IMR-90 (cell line): Measurements from ENCODE around the gene TCF20. TPM values are rescaled to one million over a fixed set of nuclear protein-coding genes. Genes with fewer than 3 reads are reported as not detected.

ENCODE experiments used
- ATAC-seq: fragments of 200-7000 bp; cut with Tn5 transposase; 2 replicates; pipeline ENCODE4 v1.9.1; 2020; ENCODE audit warnings: low read depth, mild to moderate bottlenecking, moderate library complexity
- BruUV-seq: library from RNA; stranded (reverse); fragments of 400-500 nt; replicated peaks from 2 replicates; lab custom pipeline; 2021; lab: Mats Ljungman, UMichigan
- CTCF ChIA-PET: fragments of 300-600 bp; formaldehyde crosslinking; extraction: SDS; loops from one replicate; lab custom pipeline; 2021; ENCODE audit warnings: antibody characterized with exemption; lab: Yijun Ruan, JAX
- POLR2A ChIA-PET: fragments of 300-600 bp; sonication (Branson Sonifier 250); formaldehyde crosslinking; loops from one replicate; lab custom pipeline; 2022; ENCODE audit warnings: antibody characterized with exemption; ENCODE audit not compliant: unreplicated experiment; lab: Charles Lee
- DNase-seq: peaks from one replicate; pipeline ENCODE4 v3.0.0; 2013
- H2AFZ ChIP-seq: replicated peaks from 2 replicates; pipeline ENCODE3; 2013; ENCODE audit warnings: low read length, mild to moderate bottlenecking; ENCODE audit not compliant: poor library complexity
- H2AK5ac ChIP-seq: 2 replicates; pipeline ENCODE4 v1.6.1; 2013; ENCODE audit warnings: low read depth, low read length, inconsistent platforms
- H2AK9ac ChIP-seq: replicated peaks from 2 replicates; pipeline ENCODE3; 2013; ENCODE audit warnings: mild to moderate bottlenecking, low read depth, low read length, moderate library complexity; ENCODE audit not compliant: poor library complexity
- H2BK120ac ChIP-seq: 2 replicates; pipeline ENCODE4 v1.6.1; 2013; ENCODE audit warnings: low read depth, low read length, inconsistent platforms
- H2BK15ac ChIP-seq: 3 replicates; pipeline ENCODE4 v1.6.1; 2013; ENCODE audit warnings: low read depth, low read length, inconsistent platforms
- H2BK20ac ChIP-seq: 2 replicates; pipeline ENCODE4 v1.6.1; 2013; ENCODE audit warnings: low read depth, mild to moderate bottlenecking, inconsistent platforms, low read length, moderate library complexity
- H2BK5ac ChIP-seq: 2 replicates; pipeline ENCODE4 v1.6.1; 2013; ENCODE audit warnings: mild to moderate bottlenecking, low read depth, low read length, inconsistent platforms; ENCODE audit not compliant: poor library complexity, severe bottlenecking
- H3K14ac ChIP-seq: replicated peaks from 2 replicates; pipeline ENCODE4 v1.6.1; 2013; ENCODE audit warnings: low read depth, low read length, inconsistent platforms
- H3K18ac ChIP-seq: 2 replicates; pipeline ENCODE4 v1.6.1; 2013; ENCODE audit warnings: low read depth, low read length, control low read depth
- H3K23ac ChIP-seq: 2 replicates; pipeline ENCODE4 v1.6.1; 2013; ENCODE audit warnings: low read depth, low read length, inconsistent platforms
- H3K27ac ChIP-seq: 2 replicates; pipeline ENCODE4 v1.5.1; 2013; ENCODE audit warnings: mild to moderate bottlenecking, control low read depth, low read length; ENCODE audit not compliant: insufficient read depth
- H3K27me3 ChIP-seq: 2 replicates; pipeline ENCODE4 v1.6.1; 2013; ENCODE audit warnings: low read length; ENCODE audit not compliant: control insufficient read depth, insufficient read depth
- H3K36me3 ChIP-seq: 2 replicates; pipeline ENCODE4 v1.6.1; 2013; ENCODE audit warnings: low read length, mixed read lengths; ENCODE audit not compliant: control insufficient read depth, insufficient read depth
- H3K4ac ChIP-seq: 2 replicates; pipeline ENCODE4 v1.6.1; 2013; ENCODE audit warnings: low read depth, low read length, inconsistent platforms
- H3K4me1 ChIP-seq: 2 replicates; pipeline ENCODE4 v1.6.1; 2013; ENCODE audit warnings: low read length, mixed read lengths; ENCODE audit not compliant: control insufficient read depth, insufficient read depth
- H3K4me2 ChIP-seq: 2 replicates; pipeline ENCODE4 v1.6.1; 2013; ENCODE audit warnings: low read depth, mild to moderate bottlenecking, control low read depth, low read length, moderate library complexity
- H3K4me3 ChIP-seq: 2 replicates; pipeline ENCODE4 v1.5.1; 2013; ENCODE audit warnings: low read depth, mild to moderate bottlenecking, control low read depth, low read length, moderate library complexity; ENCODE audit not compliant: insufficient read depth
- H3K56ac ChIP-seq: 2 replicates; pipeline ENCODE4 v1.6.1; 2013; ENCODE audit warnings: low read length, inconsistent platforms; ENCODE audit not compliant: insufficient read depth; ENCODE audit errors: extremely low read depth
- H3K79me1 ChIP-seq, 2 experiments: 2 replicates each; pipeline ENCODE4 v1.6.1; 2013; ENCODE audit warnings: low read length in 2 of 2, inconsistent platforms in 1 of 2, low read depth in 1 of 2
- H3K9ac ChIP-seq: 2 replicates; pipeline ENCODE4 v1.6.1; 2013; ENCODE audit warnings: low read depth, low read length, control low read depth
- H3K9me1 ChIP-seq: 2 replicates; pipeline ENCODE4 v1.6.1; 2013; ENCODE audit warnings: low read length, inconsistent platforms; ENCODE audit not compliant: insufficient read depth
- H3K9me3 ChIP-seq: 2 replicates; pipeline ENCODE4 v1.6.1; 2013; ENCODE audit warnings: low read length; ENCODE audit not compliant: control insufficient read depth, insufficient read depth
- H4K20me1 ChIP-seq: 2 replicates; pipeline ENCODE4 v1.6.1; 2013; ENCODE audit warnings: low read length, inconsistent platforms; ENCODE audit not compliant: insufficient read depth
- H4K5ac ChIP-seq: 2 replicates; pipeline ENCODE4 v1.6.1; 2013; ENCODE audit warnings: mild to moderate bottlenecking, low read depth, low read length, control low read depth
- H4K8ac ChIP-seq, 2 experiments: 2 replicates each; pipeline ENCODE4 v1.6.1; 2013; ENCODE audit warnings: low read depth in 2 of 2, low read length in 2 of 2, control low read depth in 1 of 2, inconsistent platforms in 1 of 2
- H4K91ac ChIP-seq: 2 replicates; pipeline ENCODE4 v1.6.1; 2013; ENCODE audit warnings: low read depth, low read length, inconsistent platforms; ENCODE audit not compliant: insufficient read depth
- BHLHE40 ChIP-seq: fragments of 150-350 bp; IDR thresholded peaks from 2 replicates; pipeline ENCODE4 v1.6.1; 2016; ENCODE audit warnings: mild to moderate bottlenecking, low read depth, low read length
- CEBPB ChIP-seq: IDR thresholded peaks from 2 replicates; pipeline ENCODE4 v1.6.1; 2012; ENCODE audit warnings: low read depth, low read length, improper control_type of control experiment
- FOS ChIP-seq: fragments of 150-350 bp; IDR thresholded peaks from 2 replicates; pipeline ENCODE4 v1.6.1; 2016; ENCODE audit warnings: low read depth, low read length
- NFE2L2 ChIP-seq: fragments of 150-350 bp; IDR thresholded peaks from 2 replicates; pipeline ENCODE4 v1.6.1; 2016; ENCODE audit warnings: low read depth, mild to moderate bottlenecking, low read length
- RAD21 ChIP-seq: IDR thresholded peaks from 2 replicates; pipeline ENCODE4 v1.6.1; 2012; ENCODE audit warnings: low read length, improper control_type of control experiment
- RCOR1 ChIP-seq: IDR thresholded peaks from 2 replicates; pipeline ENCODE4 v1.6.1; 2012; ENCODE audit warnings: mild to moderate bottlenecking, low read length, improper control_type of control experiment; ENCODE audit not compliant: insufficient replicate concordance
- SMC3 ChIP-seq: fragments of 150-350 bp; IDR thresholded peaks from 2 replicates; pipeline ENCODE4 v1.6.1; 2016; ENCODE audit warnings: low read depth, mild to moderate bottlenecking, antibody characterized with exemption, low read length, moderate library complexity
- WGBS, 2 experiments: methylation state at CpG; one replicate each; pipeline versions ENCODE4 v1.1.5 to v1.1.7; 2013; ENCODE audit warnings: missing lambda C conversion rate in 2 of 2; ENCODE audit not compliant: insufficient read length in 1 of 2; ENCODE audit errors: extremely low coverage in 2 of 2; 5-methylcytosine and 5-hydroxymethylcytosine counted together
- dilution Hi-C: fragments of 300-500 bp; cut with HindIII; formaldehyde crosslinking; loops from one replicate; pipeline ENCODE4 v1.14.3; 2018; ENCODE audit warnings: low sequenced_read_pairs; ENCODE audit not compliant: unreplicated experiment
- in situ Hi-C: fragments of 300-500 bp; cut with MboI; formaldehyde crosslinking; loops from 3 replicates; pipeline ENCODE4 v1.14.3; 2019; ENCODE audit warnings: low sequenced_read_pairs, inconsistent platforms, mixed read lengths
- intact Hi-C: fragments of 100-400 bp; cut with micrococcal nuclease; formaldehyde crosslinking; loops from 2 replicates; pipeline ENCODE4 v1.10.0; 2022
- polyA plus RNA-seq, 3 experiments: library from polyadenylated mRNA; depleted of rRNA; stranded (reverse); fragments of >200 nt; gene quantifications; 2 replicates each; pipeline ENCODE4 v1.2.3, GENCODE V29; 2012; ENCODE audit warnings: low replicate concordance in 1 of 3
- total RNA-seq: library from RNA; depleted of rRNA; stranded (reverse); fragments of >200 nt; gene quantifications from 2 replicates; pipeline ENCODE4 v1.2.3, GENCODE V29; 2012
- TF ChIP-seq, protein P1 (sequence below): fragments of 150-350 bp; IDR thresholded peaks from 2 replicates; pipeline ENCODE4 v1.6.1; 2016; ENCODE audit warnings: low read depth, mild to moderate bottlenecking, low read length, moderate library complexity, borderline replicate concordance

TCF20 gene
- total and polyA plus RNA-seq, 2 of the 4 experiments (the other 2 are of a cell fraction), result 8.9 to 23.7 TPM

DNA sequence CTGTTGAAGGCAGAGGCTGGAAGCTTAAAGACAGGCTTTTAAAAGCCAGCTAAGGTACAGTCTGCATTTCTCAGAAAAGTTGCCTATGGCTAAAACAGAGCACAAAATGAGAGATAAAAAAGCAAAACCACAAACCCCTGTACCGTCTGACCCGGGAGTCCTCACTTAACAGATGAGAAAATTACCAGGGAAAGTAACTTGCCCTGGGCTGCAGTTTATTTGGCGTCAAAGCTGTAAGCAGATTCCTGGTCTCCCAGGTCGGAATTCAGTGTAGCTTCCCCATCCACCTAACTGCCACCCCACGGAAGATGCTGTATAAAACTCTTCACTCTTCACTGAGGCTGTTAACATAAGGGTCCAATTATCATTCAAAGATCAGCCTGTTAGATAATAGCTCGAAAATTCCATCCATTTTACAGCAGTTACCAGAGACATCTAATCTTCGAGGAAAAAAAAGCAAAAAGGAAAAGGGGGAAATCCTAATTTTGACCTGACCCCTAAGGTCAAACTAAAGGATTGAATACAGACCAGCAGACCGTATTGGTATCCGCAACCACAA is 1.5 kb downstream of the TCF20 start:
- H3K9ac ChIP-seq, result peak overlapping the region; percentile 63; the same call in 1 of the 2 replicates
- H2AK9ac ChIP-seq, result no peak overlapping the region
- H3K79me1 ChIP-seq, result peaks cover 38 to 53% of the 10 kb centered on the region in 2 experiments
- BruUV-seq, result no TSS peak
- no peaks in the 10 kb centered on the region for H3K9me3 ChIP-seq
- no peak overlapping the region for H2BK20ac ChIP-seq
- no peaks in the 10 kb centered on the region for H3K27me3 ChIP-seq
- H2AFZ ChIP-seq, result no peak overlapping the region
- H3K14ac ChIP-seq, result 0 out of 2 replicates have a peak overlapping the region, but pooled peaks have one; percentile 13
- intact Hi-C loops (no loop called here), dilution Hi-C loops (no loop called here), in situ Hi-C loops (no loop called here)
- no peak overlapping the region for H4K8ac ChIP-seq
- peak overlapping the region; percentile 60 for H3K4me2 ChIP-seq
- H3K23ac ChIP-seq, result peak overlapping the region; percentile 53
- H3K4ac ChIP-seq, result no peak overlapping the region; the same call in 1 of the 2 replicates
- POLR2A ChIA-PET, result interaction anchor here (0.5 kb wide), 1 partner anchor 66 kb away, joined by 3 read pairs; no protein-coding TSS in a partner anchor
- H4K20me1 ChIP-seq, result peaks cover 44% of the 10 kb centered on the region
- H4K91ac ChIP-seq, result no peak overlapping the region
- H3K4me3 ChIP-seq, result peak overlapping the region; percentile 62
- H3K27ac ChIP-seq, result no peak overlapping the region
- H3K36me3 ChIP-seq, result no peaks in the 10 kb centered on the region
- no peak for TF ChIP-seq NFE2L2
- TF ChIP-seq BHLHE40, result no peak
- no peak for TF ChIP-seq CEBPB
- TF ChIP-seq FOS, result no peak
- no peak for TF ChIP-seq SMC3
- TF ChIP-seq RCOR1, result no peak
- TF ChIP-seq RAD21, result no peak
- TF ChIP-seq, protein P1, sequence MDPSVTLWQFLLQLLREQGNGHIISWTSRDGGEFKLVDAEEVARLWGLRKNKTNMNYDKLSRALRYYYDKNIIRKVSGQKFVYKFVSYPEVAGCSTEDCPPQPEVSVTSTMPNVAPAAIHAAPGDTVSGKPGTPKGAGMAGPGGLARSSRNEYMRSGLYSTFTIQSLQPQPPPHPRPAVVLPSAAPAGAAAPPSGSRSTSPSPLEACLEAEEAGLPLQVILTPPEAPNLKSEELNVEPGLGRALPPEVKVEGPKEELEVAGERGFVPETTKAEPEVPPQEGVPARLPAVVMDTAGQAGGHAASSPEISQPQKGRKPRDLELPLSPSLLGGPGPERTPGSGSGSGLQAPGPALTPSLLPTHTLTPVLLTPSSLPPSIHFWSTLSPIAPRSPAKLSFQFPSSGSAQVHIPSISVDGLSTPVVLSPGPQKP, result no peak
- ATAC-seq (no peak), DNase-seq (no peak)
- no peak overlapping the region for H3K56ac ChIP-seq
- H3K18ac ChIP-seq, result no peak overlapping the region
- no CpG with 5 or more reads among the region's 9 CpGs for WGBS, 2 experiments
- H2BK120ac ChIP-seq, result no peak overlapping the region
- peaks cover under 1% of the 10 kb centered on the region; the same call in 1 of the 2 replicates for H3K9me1 ChIP-seq
- H2AK5ac ChIP-seq, result no peak overlapping the region
- CTCF ChIA-PET, result no interaction called here
- H2BK5ac ChIP-seq, result no peak overlapping the region
- no peak overlapping the region for H2BK15ac ChIP-seq
- H4K5ac ChIP-seq, result no peak overlapping the region
- H3K4me1 ChIP-seq, result no peaks in the 10 kb centered on the region
